ENCODE data around the gene TAF13.

TAF13 gene

DNA sequence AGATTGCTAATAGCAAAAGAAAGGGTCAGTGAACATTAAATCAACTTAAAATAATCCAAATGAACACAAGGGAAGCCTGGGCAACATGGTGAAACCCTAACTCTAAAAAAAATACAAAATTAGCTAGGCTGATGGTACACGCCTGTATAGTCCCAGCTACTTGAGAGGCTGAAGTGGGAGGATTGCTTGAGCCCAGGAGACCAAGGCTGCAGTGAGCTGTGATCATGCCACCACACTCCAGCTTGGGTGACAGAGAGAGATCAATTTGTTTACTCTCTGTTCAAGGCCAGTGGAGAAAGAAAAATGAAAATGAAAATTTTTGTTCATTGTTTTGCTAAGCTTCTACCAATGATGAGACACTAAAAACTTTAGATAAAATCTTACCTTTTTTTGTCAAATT is 58.7 kb downstream of the TAF13 start:
- no peaks in the 10 kb centered on the region for H3K4me1 ChIP-seq (ENCODE audit: insufficient read depth, low read length, severe bottlenecking)
- H4K20me1 ChIP-seq (ENCODE audit: insufficient read depth, low read length), result no peaks in the 10 kb centered on the region
- no peak overlapping the region for H2AFZ ChIP-seq (ENCODE audit: low read length)
- H3K79me2 ChIP-seq (ENCODE audit: insufficient read depth, low read length), result no peaks in the 10 kb centered on the region
- no peaks in the 10 kb centered on the region for H3F3A ChIP-seq (ENCODE audit: insufficient read depth, low read length)
- H3K4me2 ChIP-seq (ENCODE audit: low read length), result no peak overlapping the region
- no peaks in the 10 kb centered on the region for H3K9me3 ChIP-seq (ENCODE audit: low read length)
- H3K36me3 ChIP-seq (ENCODE audit: insufficient read depth, low read length), result peaks cover 20% of the 10 kb centered on the region
- TF ChIP-seq, protein P1, sequence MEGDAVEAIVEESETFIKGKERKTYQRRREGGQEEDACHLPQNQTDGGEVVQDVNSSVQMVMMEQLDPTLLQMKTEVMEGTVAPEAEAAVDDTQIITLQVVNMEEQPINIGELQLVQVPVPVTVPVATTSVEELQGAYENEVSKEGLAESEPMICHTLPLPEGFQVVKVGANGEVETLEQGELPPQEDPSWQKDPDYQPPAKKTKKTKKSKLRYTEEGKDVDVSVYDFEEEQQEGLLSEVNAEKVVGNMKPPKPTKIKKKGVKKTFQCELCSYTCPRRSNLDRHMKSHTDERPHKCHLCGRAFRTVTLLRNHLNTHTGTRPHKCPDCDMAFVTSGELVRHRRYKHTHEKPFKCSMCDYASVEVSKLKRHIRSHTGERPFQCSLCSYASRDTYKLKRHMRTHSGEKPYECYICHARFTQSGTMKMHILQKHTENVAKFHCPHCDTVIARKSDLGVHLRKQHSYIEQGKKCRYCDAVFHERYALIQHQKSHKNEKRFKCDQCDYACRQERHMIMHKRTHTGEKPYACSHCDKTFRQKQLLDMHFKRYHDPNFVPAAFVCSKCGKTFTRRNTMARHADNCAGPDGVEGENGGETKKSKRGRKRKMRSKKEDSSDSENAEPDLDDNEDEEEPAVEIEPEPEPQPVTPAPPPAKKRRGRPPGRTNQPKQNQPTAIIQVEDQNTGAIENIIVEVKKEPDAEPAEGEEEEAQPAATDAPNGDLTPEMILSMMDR (IDR thresholded peaks at IDR 0.05; ENCODE audit: low read length), result no peak
- no peak for TF ChIP-seq EZH2 (IDR thresholded peaks at IDR 0.05; ENCODE audit: borderline replicate concordance, low read length)
- H3K9me2 ChIP-seq (ENCODE audit: low read depth, low read length), result no peaks in the 10 kb centered on the region
- H3K27ac ChIP-seq (ENCODE audit: low read depth, low read length, poor library complexity, severe bottlenecking), result no peak overlapping the region
- no peak overlapping the region for H3K4me3 ChIP-seq (ENCODE audit: low read depth, low read length, poor library complexity, severe bottlenecking)
- no peaks in the 10 kb centered on the region for H3K27me3 ChIP-seq (ENCODE audit: insufficient read depth, low read length)
- H3K9ac ChIP-seq (ENCODE audit: low read length), result no peak overlapping the region

All from OCI-LY1 (cell line).